Left hindlimb (tissue), 1 donor: Measurements from ENCODE around the gene NFATC4.
A peak's percentile ranks its signal among the peaks of the same experiment; 100 is the strongest.

Source experiments
- DNase-seq: peaks from one replicate; pipeline ENCODE4 v3.0.0-alpha.2; 2018

Gene NFATC4

DNA sequence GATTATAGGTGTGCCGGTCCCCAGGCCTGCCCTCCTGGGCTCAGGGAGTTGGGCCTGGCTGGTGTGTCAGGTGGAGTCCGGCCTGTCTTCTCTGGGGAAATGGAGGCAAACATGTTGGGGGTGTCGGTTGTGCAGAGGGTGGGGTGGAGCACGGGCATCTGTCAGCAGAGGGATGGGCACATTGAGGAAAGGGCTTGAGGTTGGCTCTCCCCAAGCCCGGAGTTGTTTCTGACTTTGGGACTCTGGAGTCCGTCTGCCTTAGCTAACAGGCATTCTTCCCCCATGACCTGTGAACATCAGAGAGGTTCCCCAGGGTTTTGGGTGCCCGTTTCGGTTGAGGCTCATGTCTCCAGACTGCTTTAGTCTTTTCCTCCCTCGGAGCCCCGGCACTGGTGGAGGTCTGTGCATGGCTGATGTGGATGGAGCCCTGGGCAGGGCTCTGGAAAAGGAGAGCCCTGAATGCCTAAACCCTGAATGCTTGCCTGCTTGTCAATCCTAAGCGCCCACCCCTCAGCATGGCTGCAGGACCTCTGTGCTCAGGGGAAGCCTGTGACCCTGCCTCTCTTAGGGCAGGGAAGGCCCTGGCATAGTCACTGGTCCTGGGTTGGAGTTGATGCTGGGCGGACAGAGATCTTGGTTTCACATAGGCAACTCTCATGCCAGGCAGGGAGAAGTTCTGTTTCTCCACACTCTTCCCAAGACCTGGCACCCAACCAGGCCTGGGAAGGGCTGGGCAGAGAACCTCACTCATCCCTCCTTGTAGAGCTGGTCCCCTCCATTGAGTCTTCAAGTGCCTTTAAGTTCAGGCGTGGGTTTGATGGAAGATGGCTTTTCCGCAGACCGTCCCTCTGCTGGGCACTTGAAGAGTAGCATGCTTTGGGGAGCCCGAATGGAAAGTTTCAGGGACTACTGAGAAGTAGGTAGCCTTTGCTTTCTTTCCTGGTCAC is 43.7 kb downstream of the NFATC4 start:
- no peak for DNase-seq

DNA sequence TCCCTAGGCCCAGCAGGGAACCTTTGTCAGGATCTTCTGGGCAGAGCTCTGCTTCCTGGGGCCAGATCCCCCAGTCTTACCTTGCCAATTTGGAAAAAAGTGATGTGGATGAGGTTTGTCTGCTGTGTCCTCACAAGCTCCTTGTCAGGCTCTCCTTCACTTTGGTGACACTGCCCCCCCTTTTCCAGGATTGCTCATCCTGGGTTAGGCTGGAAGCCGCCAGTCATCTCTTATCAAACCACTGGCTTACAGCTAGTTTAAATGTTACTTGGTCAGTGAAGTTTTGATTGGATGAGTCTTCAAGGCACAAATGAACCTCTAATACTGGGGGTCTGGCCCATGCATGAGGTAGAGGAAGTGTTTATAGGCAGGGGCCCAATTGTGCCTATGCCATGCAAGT is 46.1 kb downstream of the NFATC4 start:
- no peak for DNase-seq

- DNase-seq = no peak
Observed at GRCh38 chr14:24414732-24415420, 46.9 kb downstream of the NFATC4 start.

- DNase-seq = no peak
Observed at GRCh38 chr14:24415421-24416253, 47.7 kb downstream of the NFATC4 start.

GRCh38 chr14:24416254-24416931 is 48.4 kb downstream of the NFATC4 start:
- DNase-seq = peak; percentile 42

GRCh38 chr14:24416932-24417619 is 49.1 kb downstream of the NFATC4 start:
- DNase-seq = peak; percentile 38

- DNase-seq = no peak
Observed at GRCh38 chr14:24417832-24418491, 50.0 kb downstream of the NFATC4 start.

- peak; percentile 43 for DNase-seq
Observed at GRCh38 chr14:24418492-24418873, 50.5 kb downstream of the NFATC4 start.

- DNase-seq = no peak
Observed at GRCh38 chr14:24422261-24422660, 54.3 kb downstream of the NFATC4 start.

GRCh38 chr14:24422694-24423601 is 55.0 kb downstream of the NFATC4 start:
- no peak for DNase-seq

DNA sequence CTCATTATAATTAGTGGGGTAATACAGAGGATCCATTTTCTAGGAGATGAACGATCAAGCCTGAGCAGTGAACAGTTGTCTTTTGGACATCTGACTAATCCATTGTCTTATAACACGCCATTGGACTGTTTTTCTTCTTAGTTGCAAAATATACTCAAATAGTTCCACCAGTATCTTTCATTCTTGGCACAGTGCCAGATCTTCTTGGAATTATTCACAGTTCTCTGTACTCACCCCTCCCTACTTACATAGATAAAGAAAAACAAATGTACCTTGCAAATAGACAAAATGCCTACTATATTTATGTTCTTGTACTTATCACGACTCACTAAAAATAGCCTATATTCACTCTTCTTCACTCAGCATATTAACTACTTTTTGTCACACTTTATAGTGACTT is 57.7 kb downstream of the NFATC4 start:
- DNase-seq = no peak

GRCh38 chr14:24426150-24426911 is 58.3 kb downstream of the NFATC4 start:
- no peak for DNase-seq

DNA sequence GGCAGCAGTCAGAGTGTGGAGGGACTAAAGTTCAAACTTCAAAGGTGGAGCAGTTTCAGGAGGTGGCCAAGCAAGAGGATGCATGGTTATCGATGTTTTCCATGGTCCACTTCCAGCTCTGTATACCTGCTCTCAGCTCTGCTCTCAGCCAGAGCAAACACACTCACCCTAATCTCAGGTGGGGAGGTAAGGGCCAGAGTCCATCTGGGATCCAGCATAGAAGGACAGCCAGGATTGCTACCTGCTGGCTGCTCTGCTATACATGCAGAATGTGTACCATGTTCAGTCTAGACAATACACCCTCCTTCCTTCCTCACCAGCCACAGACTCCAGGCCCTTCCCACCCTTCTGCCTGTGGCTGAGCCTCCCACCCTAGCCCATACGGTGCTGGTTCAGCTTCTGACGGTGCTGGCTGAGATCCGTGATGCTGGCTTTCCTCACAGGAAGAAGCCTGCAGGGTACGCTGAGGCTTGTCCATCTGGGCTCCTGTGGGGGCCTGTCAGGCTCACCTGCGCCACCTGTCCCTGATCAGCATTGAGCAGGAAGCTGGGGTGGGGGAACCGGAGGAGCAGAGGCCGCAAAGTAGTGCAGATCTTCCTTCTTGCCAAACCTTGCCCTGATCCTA is 59.0 kb downstream of the NFATC4 start:
- no peak for DNase-seq

- DNase-seq = peak; percentile 40
Observed at GRCh38 chr14:24427537-24428508, 59.8 kb downstream of the NFATC4 start.

DNA sequence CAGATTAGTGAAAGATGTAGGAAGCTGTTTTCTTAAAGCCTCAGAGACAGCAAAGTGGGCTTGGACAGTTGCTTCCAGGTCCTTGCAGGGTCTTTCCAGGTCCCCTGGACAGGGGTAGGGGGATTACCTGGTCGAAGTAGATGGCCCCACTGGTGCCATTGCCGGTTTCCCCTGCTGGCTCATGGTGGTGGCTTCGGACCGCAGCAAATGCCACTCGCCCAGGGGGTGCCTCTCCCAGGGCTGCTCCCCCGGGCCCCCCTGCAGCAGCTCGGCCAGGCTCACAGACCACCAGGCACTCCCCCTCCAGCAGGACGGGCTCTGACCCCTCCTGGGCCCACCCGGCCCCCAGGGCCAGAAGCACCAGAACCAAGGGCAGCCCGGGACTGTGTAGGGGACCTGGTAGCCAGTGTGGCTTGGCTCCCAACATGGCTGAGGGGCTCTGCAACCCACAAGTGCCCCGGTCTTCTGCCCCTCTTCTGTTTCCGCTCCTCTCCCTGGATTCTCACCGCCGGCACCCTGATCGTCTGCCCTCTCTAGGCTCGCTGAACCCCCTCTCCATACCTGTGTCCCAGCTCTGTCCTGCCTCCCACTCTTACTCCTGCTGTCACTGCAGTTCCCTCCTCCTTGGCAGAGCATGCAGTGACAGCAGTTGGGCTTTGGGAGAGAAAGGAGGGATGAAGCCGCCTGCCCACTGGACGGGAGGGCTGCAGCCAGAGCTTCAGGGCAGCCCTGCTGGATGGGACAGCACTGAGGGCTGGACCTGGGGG is 60.8 kb downstream of the NFATC4 start:
- DNase-seq = peak; percentile 53
